ENCODE data around the gene SIDT2.

The SIDT2 gene

GRCh38 chr11:117214404-117215110 is 36.0 kb downstream of the SIDT2 start:
- Histone ChIP-seq H3K9me3 (ENCODE audit: control insufficient read depth, low read length) (no peaks in the 10 kb centered on the region), H3K4me1 (ENCODE audit: control insufficient read depth, insufficient read depth, low read length) (no peaks in the 10 kb centered on the region), H3K27ac (ENCODE audit: insufficient read depth, low read depth, low read length, poor library complexity, severe bottlenecking) (no peak overlapping the region), H3K36me3 (ENCODE audit: control insufficient read depth, insufficient read depth, low read length) (peaks cover 12% of the 10 kb centered on the region), H3K4me3 (ENCODE audit: insufficient read depth, low read depth, low read length) (no peak overlapping the region), H3K27me3 (ENCODE audit: control insufficient read depth, insufficient read depth, low read length, poor library complexity, severe bottlenecking) (no peaks in the 10 kb centered on the region)
- 82 to 83% methylated on average over 7 of the region's 7 CpGs for WGBS, 2 experiments

- peaks cover 12% of the 10 kb centered on the region for H3K36me3 ChIP-seq (ENCODE audit: control insufficient read depth, insufficient read depth, low read length)
- peaks cover 9% of the 10 kb centered on the region for H3K4me1 ChIP-seq (ENCODE audit: control insufficient read depth, insufficient read depth, low read length)
- 90 to 92% methylated on average over 11 of the region's 11 CpGs for WGBS, 2 experiments
- H3K9me3 ChIP-seq (ENCODE audit: control insufficient read depth, low read length), result no peaks in the 10 kb centered on the region
- H3K4me3 ChIP-seq (ENCODE audit: insufficient read depth, low read depth, low read length), result no peak overlapping the region
- H3K27me3 ChIP-seq (ENCODE audit: control insufficient read depth, insufficient read depth, low read length, poor library complexity, severe bottlenecking), result no peaks in the 10 kb centered on the region
- no peak overlapping the region for H3K27ac ChIP-seq (ENCODE audit: insufficient read depth, low read depth, low read length, poor library complexity, severe bottlenecking)
These were observed 38.9 kb downstream of the SIDT2 start for GRCh38 chr11:117217141-117218084.

- WGBS, 2 experiments, result 90 to 95% methylated on average over 15 of the region's 15 CpGs
- no peaks in the 10 kb centered on the region for H3K9me3 ChIP-seq (ENCODE audit: control insufficient read depth, low read length)
- H3K4me1 ChIP-seq (ENCODE audit: control insufficient read depth, insufficient read depth, low read length), result peaks cover 9% of the 10 kb centered on the region
- H3K27me3 ChIP-seq (ENCODE audit: control insufficient read depth, insufficient read depth, low read length, poor library complexity, severe bottlenecking), result no peaks in the 10 kb centered on the region
- H3K27ac ChIP-seq (ENCODE audit: insufficient read depth, low read depth, low read length, poor library complexity, severe bottlenecking), result no peak overlapping the region
- H3K36me3 ChIP-seq (ENCODE audit: control insufficient read depth, insufficient read depth, low read length), result peaks cover 15% of the 10 kb centered on the region
- no peak overlapping the region for H3K4me3 ChIP-seq (ENCODE audit: insufficient read depth, low read depth, low read length)
These were observed 39.8 kb downstream of the SIDT2 start for GRCh38 chr11:117218133-117218915.

GRCh38 chr11:117219001-117219400 is 40.5 kb downstream of the SIDT2 start:
- Histone ChIP-seq H3K36me3 (ENCODE audit: control insufficient read depth, insufficient read depth, low read length) (peaks cover 15% of the 10 kb centered on the region), H3K27ac (ENCODE audit: insufficient read depth, low read depth, low read length, poor library complexity, severe bottlenecking) (no peak overlapping the region), H3K4me1 (ENCODE audit: control insufficient read depth, insufficient read depth, low read length) (peaks cover 9% of the 10 kb centered on the region), H3K9me3 (ENCODE audit: control insufficient read depth, low read length) (no peaks in the 10 kb centered on the region), H3K4me3 (ENCODE audit: insufficient read depth, low read depth, low read length) (no peak overlapping the region), H3K27me3 (ENCODE audit: control insufficient read depth, insufficient read depth, low read length, poor library complexity, severe bottlenecking) (no peaks in the 10 kb centered on the region)
- 96% methylated on average over 9 of the region's 9 CpGs for WGBS, 2 experiments

- peaks cover 15% of the 10 kb centered on the region for H3K36me3 ChIP-seq (ENCODE audit: control insufficient read depth, insufficient read depth, low read length)
- H3K9me3 ChIP-seq (ENCODE audit: control insufficient read depth, low read length), result no peaks in the 10 kb centered on the region
- peaks cover 9% of the 10 kb centered on the region for H3K4me1 ChIP-seq (ENCODE audit: control insufficient read depth, insufficient read depth, low read length)
- no peak overlapping the region for H3K4me3 ChIP-seq (ENCODE audit: insufficient read depth, low read depth, low read length)
- H3K27me3 ChIP-seq (ENCODE audit: control insufficient read depth, insufficient read depth, low read length, poor library complexity, severe bottlenecking), result no peaks in the 10 kb centered on the region
- H3K27ac ChIP-seq (ENCODE audit: insufficient read depth, low read depth, low read length, poor library complexity, severe bottlenecking), result no peak overlapping the region
- WGBS, 2 experiments, result 95 to 96% methylated on average over 8 of the region's 8 CpGs
These were observed 40.9 kb downstream of the SIDT2 start for GRCh38 chr11:117219455-117219854.

- H3K36me3 ChIP-seq (ENCODE audit: control insufficient read depth, insufficient read depth, low read length), result peaks cover 15% of the 10 kb centered on the region
- H3K9me3 ChIP-seq (ENCODE audit: control insufficient read depth, low read length), result no peaks in the 10 kb centered on the region
- H3K27ac ChIP-seq (ENCODE audit: insufficient read depth, low read depth, low read length, poor library complexity, severe bottlenecking), result no peak overlapping the region
- 88 to 89% methylated on average over 4 of the region's 4 CpGs for WGBS, 2 experiments
- H3K4me1 ChIP-seq (ENCODE audit: control insufficient read depth, insufficient read depth, low read length), result peaks cover 9% of the 10 kb centered on the region
- no peaks in the 10 kb centered on the region for H3K27me3 ChIP-seq (ENCODE audit: control insufficient read depth, insufficient read depth, low read length, poor library complexity, severe bottlenecking)
- no peak overlapping the region for H3K4me3 ChIP-seq (ENCODE audit: insufficient read depth, low read depth, low read length)
These were observed 41.5 kb downstream of the SIDT2 start for GRCh38 chr11:117219995-117220394.

GRCh38 chr11:117220568-117220967 is 42.0 kb downstream of the SIDT2 start:
- H3K27ac ChIP-seq (ENCODE audit: insufficient read depth, low read depth, low read length, poor library complexity, severe bottlenecking), result no peak overlapping the region
- no peak overlapping the region for H3K4me3 ChIP-seq (ENCODE audit: insufficient read depth, low read depth, low read length)
- no peaks in the 10 kb centered on the region for H3K9me3 ChIP-seq (ENCODE audit: control insufficient read depth, low read length)
- peaks cover 9% of the 10 kb centered on the region for H3K4me1 ChIP-seq (ENCODE audit: control insufficient read depth, insufficient read depth, low read length)
- H3K36me3 ChIP-seq (ENCODE audit: control insufficient read depth, insufficient read depth, low read length), result peaks cover 15% of the 10 kb centered on the region
- no peaks in the 10 kb centered on the region for H3K27me3 ChIP-seq (ENCODE audit: control insufficient read depth, insufficient read depth, low read length, poor library complexity, severe bottlenecking)
- 95% methylated on average over 9 of the region's 9 CpGs for WGBS, 2 experiments

GRCh38 chr11:117220999-117221774 is 42.6 kb downstream of the SIDT2 start:
- Histone ChIP-seq H3K27me3 (ENCODE audit: control insufficient read depth, insufficient read depth, low read length, poor library complexity, severe bottlenecking) (no peaks in the 10 kb centered on the region), H3K27ac (ENCODE audit: insufficient read depth, low read depth, low read length, poor library complexity, severe bottlenecking) (no peak overlapping the region), H3K9me3 (ENCODE audit: control insufficient read depth, low read length) (no peaks in the 10 kb centered on the region), H3K4me1 (ENCODE audit: control insufficient read depth, insufficient read depth, low read length) (peaks cover 9% of the 10 kb centered on the region), H3K36me3 (ENCODE audit: control insufficient read depth, insufficient read depth, low read length) (peaks cover 15% of the 10 kb centered on the region), H3K4me3 (ENCODE audit: insufficient read depth, low read depth, low read length) (no peak overlapping the region)
- WGBS, 2 experiments, result 90% methylated on average over 7 of the region's 7 CpGs

- no peak overlapping the region for H3K4me3 ChIP-seq (ENCODE audit: insufficient read depth, low read depth, low read length)
- H3K9me3 ChIP-seq (ENCODE audit: control insufficient read depth, low read length), result no peaks in the 10 kb centered on the region
- peaks cover 15% of the 10 kb centered on the region for H3K36me3 ChIP-seq (ENCODE audit: control insufficient read depth, insufficient read depth, low read length)
- peaks cover 9% of the 10 kb centered on the region for H3K4me1 ChIP-seq (ENCODE audit: control insufficient read depth, insufficient read depth, low read length)
- H3K27me3 ChIP-seq (ENCODE audit: control insufficient read depth, insufficient read depth, low read length, poor library complexity, severe bottlenecking), result no peaks in the 10 kb centered on the region
- H3K27ac ChIP-seq (ENCODE audit: insufficient read depth, low read depth, low read length, poor library complexity, severe bottlenecking), result no peak overlapping the region
- 78 to 79% methylated on average over 7 of the region's 7 CpGs for WGBS, 2 experiments
These were observed 43.4 kb downstream of the SIDT2 start for GRCh38 chr11:117221775-117222517.
